GM23248 (cell line): ENCODE results near the gene NKAIN4. TPM values are rescaled to one million over a fixed set of nuclear protein-coding genes. Genes with fewer than 3 reads are reported as not detected.

Experiments
- DNase-seq: peaks from one replicate; pipeline ENCODE4 v3.0.0-alpha.2; 2015
- H2AFZ ChIP-seq: fragments of 200-600 bp; sonication (generic); 2 replicates; pipeline ENCODE4 v1.6.1; 2016; ENCODE audit warnings: antibody characterized with exemption
- H3F3A ChIP-seq: fragments of 200-600 bp; sonication (generic); 2 replicates; pipeline ENCODE4 v1.6.1; 2016; ENCODE audit warnings: mild to moderate bottlenecking, antibody characterized with exemption, mixed run types; ENCODE audit not compliant: insufficient read depth
- H3K27ac ChIP-seq: fragments of 200-600 bp; sonication (generic); 2 replicates; pipeline ENCODE4 v1.5.1; 2016; ENCODE audit warnings: mild to moderate bottlenecking
- H3K27me3 ChIP-seq: fragments of 200-600 bp; sonication (generic); replicated peaks from 2 replicates; pipeline ENCODE4 v1.6.1; 2016; ENCODE audit warnings: mild to moderate bottlenecking; ENCODE audit not compliant: insufficient read depth
- H3K36me3 ChIP-seq: fragments of 200-600 bp; sonication (generic); 2 replicates; pipeline ENCODE4 v1.6.1; 2016; ENCODE audit warnings: low read depth, mild to moderate bottlenecking
- H3K4me1 ChIP-seq: fragments of 200-600 bp; sonication (generic); 2 replicates; pipeline ENCODE4 v1.6.1; 2016; ENCODE audit warnings: mild to moderate bottlenecking; ENCODE audit not compliant: insufficient read depth
- H3K4me2 ChIP-seq: fragments of 200-600 bp; sonication (generic); one replicate; pipeline ENCODE4 v1.6.1; 2016; ENCODE audit warnings: mild to moderate bottlenecking; ENCODE audit not compliant: unreplicated experiment
- H3K4me3 ChIP-seq: fragments of 200-600 bp; sonication (generic); 2 replicates; pipeline ENCODE4 v1.5.1; 2016; ENCODE audit warnings: mild to moderate bottlenecking
- H3K79me2 ChIP-seq: fragments of 200-600 bp; sonication (generic); 2 replicates; pipeline ENCODE4 v1.6.1; 2016; ENCODE audit warnings: mild to moderate bottlenecking; ENCODE audit not compliant: insufficient read depth
- H3K9ac ChIP-seq: fragments of 200-600 bp; sonication (generic); 2 replicates; pipeline ENCODE4 v1.6.1; 2016; ENCODE audit warnings: mild to moderate bottlenecking
- H3K9me2 ChIP-seq: fragments of 200-600 bp; sonication (generic); 2 replicates; pipeline ENCODE4 v1.6.1; 2016; ENCODE audit warnings: mixed run types, mild to moderate bottlenecking, moderate library complexity; ENCODE audit not compliant: insufficient read depth
- H3K9me3 ChIP-seq: fragments of 200-600 bp; sonication (generic); one replicate; pipeline ENCODE4 v1.6.1; 2017; ENCODE audit warnings: low read depth
- H4K20me1 ChIP-seq: fragments of 200-600 bp; sonication (generic); 2 replicates; pipeline ENCODE4 v1.6.0; 2016; ENCODE audit not compliant: insufficient read depth
- EZH2 ChIP-seq: fragments of 200-600 bp; sonication (generic); IDR thresholded peaks from 2 replicates; pipeline ENCODE4 v1.6.1; 2018; ENCODE audit warnings: antibody characterized with exemption, mild to moderate bottlenecking; ENCODE audit not compliant: insufficient read depth, poor library complexity, severe bottlenecking
- EZH2phosphoT487 ChIP-seq: fragments of 200-600 bp; sonication (generic); IDR thresholded peaks from 2 replicates; pipeline ENCODE4 v1.6.1; 2018; ENCODE audit warnings: antibody characterized with exemption, moderate library complexity, mild to moderate bottlenecking, low read depth; ENCODE audit not compliant: insufficient read depth
- WGBS, 2 experiments: methylation state at CpG; one replicate each; pipeline ENCODE4 v1.1.6; 2015 to 2017; ENCODE audit warnings: low lambda C conversion rate in 2 of 2, low coverage in 1 of 2; ENCODE audit errors: missing lambda C conversion rate in 2 of 2; 5-methylcytosine and 5-hydroxymethylcytosine counted together
- in situ Hi-C: fragments of 300-500 bp; cut with MboI; formaldehyde crosslinking; loops from 2 replicates; pipeline ENCODE4 v1.15.0; 2020
- polyA plus RNA-seq: library from polyadenylated mRNA; unstranded; fragments of >200 nt; fragmentation: Nextera tagmentation; extraction: Ambion mirVana; gene quantifications from 2 replicates; pipeline ENCODE4 v1.2.1, GENCODE V29; 2016
- total RNA-seq: library from RNA; depleted of rRNA; stranded (reverse); fragments of >200 nt; shearing (Covaris generic); gene quantifications from 2 replicates; pipeline ENCODE4 v1.2.3, GENCODE V29; 2014

The NKAIN4 gene
- total and polyA plus RNA-seq, 2 experiments from 2014 or later = not detected

GRCh38 chr20:63246490-63247288 is 7.6 kb downstream of the NKAIN4 start:
- Histone ChIP-seq H3K27ac (no peak overlapping the region), H3K4me2 (no peak overlapping the region), H3K36me3 (no peaks in the 10 kb centered on the region), H3K9ac (no peak overlapping the region), H3K4me1 (no peaks in the 10 kb centered on the region), H3K27me3 (peaks cover 10% of the 10 kb centered on the region), H3K4me3 (no peak overlapping the region), H3K9me2 (no peaks in the 10 kb centered on the region), H3F3A (no peaks in the 10 kb centered on the region), H3K9me3 (no peaks in the 10 kb centered on the region), H3K79me2 (no peaks in the 10 kb centered on the region), H4K20me1 (no peaks in the 10 kb centered on the region), H2AFZ (no peak overlapping the region)
- TF ChIP-seq EZH2phosphoT487 = no peak
- TF ChIP-seq EZH2 = no peak
- DNase-seq = peak; percentile 28
- WGBS, 2 experiments = 48 to 51% methylated on average over 44 to 50 of the region's 50 CpGs
- in situ Hi-C loops = no loop called here

- in situ Hi-C loops = no loop called here
- Histone ChIP-seq H3K9ac (no peak overlapping the region), H3K4me3 (no peak overlapping the region), H3K36me3 (no peaks in the 10 kb centered on the region), H3K79me2 (no peaks in the 10 kb centered on the region), H3K9me2 (no peaks in the 10 kb centered on the region), H3K4me2 (no peak overlapping the region), H3K4me1 (no peaks in the 10 kb centered on the region), H3F3A (no peaks in the 10 kb centered on the region), H3K9me3 (no peaks in the 10 kb centered on the region), H2AFZ (no peak overlapping the region), H4K20me1 (no peaks in the 10 kb centered on the region), H3K27ac (no peak overlapping the region), H3K27me3 (peaks cover 10% of the 10 kb centered on the region; the same call in 1 of the 2 replicates)
- WGBS, 2 experiments = 68 to 81% methylated on average over 10 of the region's 10 CpGs
- TF ChIP-seq EZH2 (no peak), EZH2phosphoT487 (no peak)
- DNase-seq = no peak
Measured at GRCh38 chr20:63244468-63244867, 9.8 kb downstream of the NKAIN4 start.

- Histone ChIP-seq H3K9ac (no peak overlapping the region), H3K4me1 (no peaks in the 10 kb centered on the region), H3K9me3 (no peaks in the 10 kb centered on the region), H3F3A (no peaks in the 10 kb centered on the region), H4K20me1 (no peaks in the 10 kb centered on the region), H3K27ac (no peak overlapping the region), H3K27me3 (peaks cover 10% of the 10 kb centered on the region; the same call in 1 of the 2 replicates), H3K79me2 (no peaks in the 10 kb centered on the region), H3K9me2 (no peaks in the 10 kb centered on the region), H3K4me2 (no peak overlapping the region), H3K36me3 (no peaks in the 10 kb centered on the region), H2AFZ (no peak overlapping the region), H3K4me3 (no peak overlapping the region)
- no peak for DNase-seq
- TF ChIP-seq EZH2 (no peak), EZH2phosphoT487 (no peak)
- WGBS, 2 experiments = 77 to 80% methylated on average over 19 to 25 of the region's 25 CpGs
- in situ Hi-C loops = no loop called here
Measured at GRCh38 chr20:63243604-63244247, 10.5 kb downstream of the NKAIN4 start.

GRCh38 chr20:63242736-63243135 is 11.5 kb downstream of the NKAIN4 start:
- H3F3A ChIP-seq = no peaks in the 10 kb centered on the region

More at GRCh38 chr20:63242736-63243135, 11.5 kb downstream of the NKAIN4 start:
- Histone ChIP-seq H3K9me2 (no peaks in the 10 kb centered on the region), H3K9me3 (no peaks in the 10 kb centered on the region), H3K9ac (no peak overlapping the region), H3K36me3 (no peaks in the 10 kb centered on the region), H2AFZ (no peak overlapping the region), H3K4me1 (no peaks in the 10 kb centered on the region), H3K27ac (no peak overlapping the region), H3K79me2 (no peaks in the 10 kb centered on the region), H4K20me1 (no peaks in the 10 kb centered on the region), H3K27me3 (peaks cover under 1% of the 10 kb centered on the region; the same call in 1 of the 2 replicates), H3K4me2 (no peak overlapping the region), H3K4me3 (no peak overlapping the region)
- 10 to 66% methylated on average over 2 to 21 of the region's 21 CpGs for WGBS, 2 experiments
- TF ChIP-seq EZH2phosphoT487 (no peak), EZH2 (no peak)
- in situ Hi-C loops = no loop called here
- DNase-seq = no peak
